Measurements from ENCODE around the gene RAB5A.
A peak's percentile ranks its signal among the peaks of the same experiment; 100 is the strongest.
"Not testable (repeated sequence)": the region's sequence is repeated elsewhere in the genome, so short reads cannot be mapped to it uniquely, and the experiment has no call there.

Gene RAB5A, protein sequence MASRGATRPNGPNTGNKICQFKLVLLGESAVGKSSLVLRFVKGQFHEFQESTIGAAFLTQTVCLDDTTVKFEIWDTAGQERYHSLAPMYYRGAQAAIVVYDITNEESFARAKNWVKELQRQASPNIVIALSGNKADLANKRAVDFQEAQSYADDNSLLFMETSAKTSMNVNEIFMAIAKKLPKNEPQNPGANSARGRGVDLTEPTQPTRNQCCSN

DNA sequence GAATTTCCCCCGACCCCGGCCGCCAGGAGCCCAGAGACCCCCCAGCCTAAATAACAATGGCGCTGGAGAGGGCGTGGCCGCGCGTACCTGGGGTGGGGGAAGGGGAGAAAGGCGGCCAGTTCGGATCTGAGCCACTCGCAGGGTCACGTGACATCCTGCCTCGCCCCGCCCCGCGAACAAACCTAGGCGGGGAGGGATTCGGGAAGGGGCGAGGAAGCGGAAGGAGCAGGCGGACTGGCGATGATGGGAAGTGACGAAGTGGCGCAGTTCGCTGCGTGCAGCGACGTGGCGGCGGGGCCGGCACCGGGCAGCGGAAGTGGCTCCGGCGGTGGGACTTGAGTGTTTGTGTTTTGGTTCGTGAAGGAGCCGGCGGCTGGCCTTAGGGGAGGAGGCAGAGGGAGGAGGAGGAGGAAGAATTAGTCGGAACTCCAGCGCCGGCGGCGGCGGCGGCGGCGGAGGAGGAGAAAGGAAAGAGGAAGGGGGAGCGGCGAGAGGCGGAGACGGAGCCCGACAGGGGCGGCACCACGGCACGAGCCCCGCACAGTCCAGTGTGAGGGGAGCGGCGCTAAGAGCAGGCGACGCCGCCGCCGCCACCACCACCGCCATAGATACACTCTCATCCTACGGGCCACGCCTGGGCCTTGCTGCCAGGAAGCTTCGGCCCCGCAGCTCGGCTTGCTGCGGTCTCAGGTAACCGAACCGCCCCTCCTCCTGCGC lies at the start of gene RAB5A:
Gene RAB5A (plus strand): TSS at position 266 of the 717 bp plus-strand sequence. CDS start 3,802 bp downstream, outside the sequence.
- peak; percentile 99 for DNase-seq

DNA sequence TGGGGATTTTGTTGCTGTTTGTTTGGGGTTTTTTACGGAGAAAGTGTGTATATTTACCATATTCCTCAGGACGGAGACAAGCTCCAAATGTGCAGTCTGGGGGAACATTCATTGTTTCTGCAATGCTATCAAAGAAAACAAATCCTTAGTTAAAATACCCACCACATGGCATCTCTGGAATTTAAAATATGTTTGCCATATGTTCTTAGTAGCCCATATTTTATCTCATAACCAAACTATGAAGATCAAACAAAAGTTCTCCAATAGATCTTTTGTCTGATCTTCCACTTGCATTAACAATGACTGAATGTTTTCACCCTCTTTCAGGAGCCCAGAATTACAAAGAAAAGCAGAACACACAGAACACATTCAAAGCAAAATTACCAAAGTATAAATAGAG lies 48.2 kb upstream of the RAB5A start:
- DNase-seq: no peak

DNA sequence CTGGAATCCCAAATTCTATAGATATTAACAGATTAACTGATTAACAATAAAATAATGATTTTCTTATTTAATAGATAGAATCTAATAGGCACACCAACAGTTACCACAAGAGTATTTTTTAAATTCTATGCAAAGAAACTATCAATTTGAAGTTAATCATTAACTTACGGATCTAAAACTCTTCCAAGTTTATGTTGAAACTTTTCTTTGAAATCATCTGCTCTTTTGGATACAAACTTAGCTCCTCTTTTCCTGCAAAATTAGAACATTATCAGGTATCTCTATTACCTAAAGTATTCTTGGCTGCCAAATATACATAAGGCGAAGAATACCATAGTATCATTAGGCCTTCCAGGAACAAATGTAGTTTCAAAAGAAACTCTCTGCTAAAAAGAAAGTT lies 47.6 kb upstream of the RAB5A start:
- DNase-seq: no peak

DNA sequence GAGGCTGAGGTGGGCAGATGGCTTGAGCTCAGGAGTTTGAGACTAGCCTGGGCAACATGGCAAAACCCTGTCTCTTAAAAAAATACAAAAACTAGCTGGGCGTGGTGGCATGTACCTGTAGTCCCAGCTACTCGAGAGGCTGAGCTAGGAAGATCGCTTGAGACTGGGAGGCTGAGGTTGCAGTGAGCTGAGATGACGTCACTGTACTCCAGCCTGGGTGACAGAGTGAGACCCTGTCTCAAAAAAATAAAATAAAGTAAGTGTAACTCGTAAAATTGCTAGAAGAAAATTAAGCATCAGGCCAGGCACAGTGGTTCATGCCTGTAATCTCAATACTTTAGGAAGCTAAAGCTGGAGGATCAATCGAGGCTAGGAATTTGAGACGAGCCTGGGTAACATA lies 47.1 kb upstream of the RAB5A start:
- not testable (repeated sequence) for DNase-seq

DNA sequence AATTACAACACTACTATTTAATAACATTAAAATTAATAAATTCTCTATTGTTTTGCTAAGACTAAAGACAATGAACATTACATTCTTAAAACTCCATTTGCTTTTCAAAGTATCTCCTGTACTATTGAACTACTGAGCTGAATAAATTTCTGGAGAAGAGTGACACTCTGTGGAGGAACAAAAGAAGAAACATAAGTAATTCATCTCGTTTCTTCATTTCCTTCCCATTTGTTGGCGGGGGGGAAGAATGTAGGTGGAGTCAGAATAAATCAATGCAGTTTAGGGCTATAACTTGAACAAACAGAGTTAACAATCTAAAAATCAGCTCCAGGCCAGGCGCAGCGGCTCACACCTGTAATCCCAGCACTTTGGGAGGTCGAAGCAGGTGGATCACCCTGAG lies 45.6 kb upstream of the RAB5A start:
- DNase-seq: no peak

DNA sequence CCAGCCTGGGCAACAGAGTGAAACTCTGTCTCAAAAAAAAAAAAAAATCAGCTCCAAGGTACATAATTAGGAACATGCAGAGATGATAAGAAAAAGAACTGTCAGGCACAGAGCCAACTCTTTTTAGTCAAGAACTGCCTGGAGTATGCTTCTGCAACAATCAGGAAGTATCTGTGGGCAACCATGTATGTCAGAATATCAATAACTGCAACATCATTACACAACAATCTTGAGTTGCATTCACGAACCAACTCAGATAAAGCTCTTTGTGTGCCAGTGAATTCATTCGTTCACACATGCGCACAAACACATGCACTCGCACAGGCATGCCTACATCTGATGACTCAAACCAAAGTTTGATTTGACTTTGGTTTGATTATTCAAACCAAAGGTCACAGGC lies 45.0 kb upstream of the RAB5A start:
- no peak for DNase-seq

DNA sequence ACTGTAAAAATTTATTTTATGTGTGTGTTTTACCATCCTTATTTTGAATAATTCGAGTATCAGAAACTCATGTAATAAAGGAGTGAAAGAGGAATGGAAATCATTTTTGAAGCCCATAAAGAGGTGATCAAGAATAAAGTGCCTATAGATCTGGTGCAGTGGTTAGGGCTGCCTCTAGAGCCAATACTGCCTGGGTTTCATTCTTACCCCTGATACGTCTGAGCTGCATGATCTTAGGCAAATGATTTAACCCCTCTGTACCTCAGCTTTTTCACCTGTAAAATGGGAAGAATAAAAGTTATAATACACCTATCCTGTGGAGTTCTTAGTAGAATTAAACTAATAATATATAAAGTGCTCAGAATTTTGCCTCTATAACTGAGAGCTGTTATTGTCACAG lies 43.2 kb upstream of the RAB5A start:
- DNase-seq: no peak

DNA sequence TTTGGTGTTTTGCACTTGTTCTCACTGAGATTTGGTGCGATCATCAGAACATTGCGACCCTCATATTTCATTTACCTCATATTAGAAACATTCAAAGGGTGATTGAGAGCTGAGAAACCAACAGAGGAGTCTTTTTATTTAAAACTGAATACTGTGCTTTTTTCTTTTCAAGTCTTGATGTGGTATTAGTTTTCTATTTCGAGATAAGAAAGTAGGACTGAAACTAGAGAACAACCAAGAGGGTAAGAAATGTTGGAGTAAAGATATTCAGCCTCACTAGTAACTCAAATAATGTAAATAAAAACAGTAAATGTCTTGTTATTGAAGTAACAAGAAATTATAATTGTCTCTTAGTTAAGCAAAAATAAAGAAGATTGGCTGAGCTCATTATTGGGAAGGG lies 39.4 kb upstream of the RAB5A start:
- DNase-seq: no peak

DNA sequence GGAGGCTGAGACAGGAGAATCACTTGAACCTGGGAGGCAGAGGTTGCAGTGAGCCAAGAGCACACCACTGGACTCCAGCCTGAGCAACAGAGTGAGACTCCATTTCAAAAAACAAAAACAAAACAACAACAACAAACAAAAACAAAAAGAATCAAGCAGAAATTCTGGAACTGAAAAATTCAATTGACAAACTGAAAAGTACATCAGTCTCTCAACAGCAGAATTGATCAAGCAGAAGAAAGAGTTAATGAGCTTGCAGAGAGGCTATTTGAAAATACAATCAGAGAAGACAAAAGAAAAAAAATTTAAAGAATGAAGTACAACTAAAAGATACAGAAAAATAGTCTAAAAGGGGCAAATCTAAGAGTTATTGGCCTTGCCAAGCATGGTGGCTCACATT lies 35.4 kb upstream of the RAB5A start:
- no peak for DNase-seq

DNA sequence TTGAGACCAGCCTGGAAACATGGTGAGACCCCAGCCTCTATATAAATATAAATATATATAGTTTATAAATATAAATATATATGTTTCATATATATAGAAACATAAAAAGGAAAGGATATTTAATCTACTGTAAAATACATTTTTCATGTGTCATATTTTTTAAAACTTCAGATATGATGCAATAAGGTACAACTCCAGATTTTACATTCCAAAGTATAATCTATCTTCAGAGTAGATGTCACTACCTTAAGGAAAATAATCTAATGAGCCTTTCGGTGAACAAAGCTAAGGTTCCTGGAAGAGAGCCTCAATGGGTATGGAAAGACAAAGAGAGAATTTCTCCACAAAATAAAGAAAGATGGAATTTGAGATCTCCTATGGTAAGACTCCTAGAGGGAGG lies 29.7 kb upstream of the RAB5A start:
- no peak for DNase-seq

DNA sequence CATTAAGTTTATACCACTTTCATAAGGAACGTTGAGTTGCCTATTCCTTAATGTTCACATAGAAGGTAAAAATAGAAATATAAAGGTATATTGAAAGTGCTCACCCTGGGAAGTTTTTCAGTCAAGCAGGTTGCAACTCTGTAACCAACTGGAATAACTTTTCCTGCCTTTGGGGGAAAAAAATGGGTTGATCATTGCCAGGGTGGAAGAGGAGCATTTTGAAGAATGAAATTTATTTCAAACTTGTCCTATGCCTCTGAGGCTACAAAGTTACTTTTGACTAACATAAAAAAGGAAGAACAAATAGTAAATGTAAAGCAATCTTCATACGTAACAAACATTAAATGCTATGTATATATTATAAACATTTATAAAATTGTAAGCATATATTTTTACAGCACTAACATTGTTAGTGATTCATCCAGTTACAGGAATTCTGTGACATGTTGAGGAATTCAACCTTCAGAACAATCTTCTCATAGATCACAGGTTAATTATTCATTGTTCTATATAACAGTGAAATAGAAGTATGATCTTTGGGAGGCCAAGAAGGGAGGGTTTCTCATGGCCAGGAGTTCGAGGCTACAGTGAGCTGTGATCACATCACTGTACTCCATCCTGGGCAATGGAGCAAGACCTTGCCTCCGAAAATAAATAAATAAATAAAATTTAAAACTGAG lies 26.4 kb upstream of the RAB5A start:
- no peak for DNase-seq

DNA sequence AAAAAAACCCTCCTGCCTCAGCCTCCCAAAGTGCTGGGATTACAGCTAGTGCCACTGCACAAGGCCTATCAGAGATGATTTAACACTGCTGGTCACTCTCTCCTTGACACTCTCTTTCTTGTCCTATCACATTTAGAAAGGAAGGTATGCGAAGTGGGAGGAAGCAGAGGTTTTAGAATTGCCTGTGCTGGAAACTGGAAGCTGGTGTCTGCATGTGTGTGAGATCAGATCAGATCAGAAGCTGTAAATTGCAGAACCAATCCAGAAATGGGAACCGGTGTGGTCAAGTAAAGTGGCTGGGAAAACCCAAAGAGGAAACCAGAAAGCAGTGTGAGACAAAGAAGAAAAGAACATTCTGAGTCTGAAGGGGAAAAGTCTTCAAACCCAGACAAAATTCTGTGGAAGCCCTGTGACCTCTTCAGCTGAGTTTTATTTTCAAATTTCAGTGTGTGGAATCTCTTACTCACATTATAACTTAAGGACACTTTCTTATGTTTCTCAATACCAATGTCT lies 15.7 kb upstream of the RAB5A start:
- peak; percentile 77 for DNase-seq

DNA sequence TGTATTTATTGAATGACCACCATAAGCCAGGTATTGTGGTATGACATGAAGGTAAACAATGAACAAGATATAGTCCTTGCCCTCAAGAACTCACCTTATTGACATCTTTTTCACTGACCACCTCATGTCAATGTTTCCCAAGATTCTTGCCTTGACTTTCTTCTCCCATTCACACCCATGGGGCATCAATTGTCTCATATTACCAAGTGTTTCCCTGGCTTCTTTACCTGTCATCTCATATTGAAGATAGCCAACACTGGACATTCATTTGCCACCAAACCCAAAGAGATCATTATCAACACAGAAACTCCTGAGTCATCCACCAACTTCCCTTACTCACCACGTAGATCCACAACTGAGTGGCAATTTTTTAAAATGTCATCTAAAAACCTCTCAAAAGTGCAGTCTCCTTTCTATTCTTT lies 15.1 kb upstream of the RAB5A start:
- no peak for DNase-seq

DNA sequence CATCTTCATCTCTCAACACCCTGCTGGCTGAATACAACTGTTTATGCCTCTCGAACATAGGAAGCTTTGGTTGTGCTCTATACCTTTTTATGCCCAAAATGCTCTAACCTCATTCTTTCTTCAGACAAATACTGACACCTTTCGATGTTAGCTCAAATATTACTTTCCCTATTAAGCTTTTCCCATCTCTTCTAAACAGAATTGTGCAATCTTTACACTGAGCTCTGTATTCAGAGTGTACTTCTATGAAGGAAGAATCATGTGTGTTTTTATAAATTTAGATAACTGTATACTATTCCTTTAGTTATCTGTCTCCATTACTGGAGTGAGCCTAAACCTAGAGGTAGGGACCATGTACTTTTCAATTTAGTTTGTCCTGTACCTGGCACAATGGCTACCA lies 14.5 kb upstream of the RAB5A start:
- DNase-seq: no peak

DNA sequence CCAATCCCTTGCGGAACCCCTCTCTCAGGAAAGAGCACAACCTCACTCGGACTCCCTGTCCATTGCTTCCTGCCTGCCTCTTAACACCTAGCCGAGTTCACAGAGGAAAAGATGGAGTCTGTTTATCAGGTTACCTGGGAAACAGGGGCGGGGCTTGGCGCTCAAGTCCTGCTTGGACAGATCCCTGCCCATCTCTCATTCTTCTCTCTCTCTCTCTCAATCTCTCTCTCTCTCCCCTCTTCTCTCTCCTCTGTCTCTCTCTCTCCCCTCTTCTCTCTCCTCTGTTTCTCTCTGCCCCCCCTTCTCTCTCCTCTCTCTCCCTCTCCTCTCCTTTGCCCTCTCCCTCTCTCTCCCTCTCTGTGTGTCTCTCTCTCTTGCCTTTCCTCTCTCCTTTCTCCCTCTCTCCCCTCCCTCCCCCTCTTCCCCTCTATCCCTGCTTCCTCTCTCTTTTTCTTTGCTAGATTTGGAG lies 12.8 kb upstream of the RAB5A start, which contains the start of gene EFHB:
Gene EFHB (minus strand): TSS at position 120 of the 469 bp plus-strand sequence. CDS start 199 bp downstream, outside the sequence.
- no peak for DNase-seq

DNA sequence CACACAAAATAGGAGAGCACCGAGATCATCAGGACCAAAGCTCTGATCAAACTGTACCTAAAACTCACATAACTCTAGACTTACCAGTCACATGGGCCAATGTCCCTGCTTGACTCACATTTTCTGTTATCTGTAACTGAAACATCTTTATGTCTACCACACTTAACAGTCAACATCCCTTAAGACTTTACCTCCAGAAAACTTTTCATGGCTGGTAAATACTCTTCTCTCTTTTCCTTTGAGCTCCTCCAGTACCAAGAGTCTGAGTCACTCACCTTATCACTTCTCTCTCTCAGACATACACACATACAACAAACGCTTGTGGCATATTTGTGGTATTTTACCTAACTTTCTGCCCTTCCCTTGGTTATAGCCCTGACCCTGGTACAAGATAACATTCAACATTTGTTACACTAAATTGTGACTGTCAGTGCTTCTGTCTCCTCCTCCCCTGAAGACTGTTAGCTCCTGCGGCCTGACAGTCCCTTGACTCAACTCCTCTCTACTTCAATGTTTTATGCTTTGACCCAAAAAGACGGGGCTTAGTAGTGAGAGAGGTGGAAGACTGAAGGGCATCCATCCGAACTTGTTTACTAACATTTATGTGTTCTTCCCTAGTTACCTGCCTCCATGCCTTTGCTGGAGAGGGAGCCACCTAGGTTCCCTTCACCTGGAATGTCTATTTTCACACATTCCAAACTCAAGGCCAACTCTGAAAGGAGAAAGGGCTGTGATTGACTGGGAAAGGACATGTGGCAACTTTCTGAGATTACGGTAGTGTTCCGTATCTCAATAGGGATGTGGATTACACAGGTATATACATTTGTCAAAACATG lies 9.2 kb upstream of the RAB5A start:
- DNase-seq: no peak

DNA sequence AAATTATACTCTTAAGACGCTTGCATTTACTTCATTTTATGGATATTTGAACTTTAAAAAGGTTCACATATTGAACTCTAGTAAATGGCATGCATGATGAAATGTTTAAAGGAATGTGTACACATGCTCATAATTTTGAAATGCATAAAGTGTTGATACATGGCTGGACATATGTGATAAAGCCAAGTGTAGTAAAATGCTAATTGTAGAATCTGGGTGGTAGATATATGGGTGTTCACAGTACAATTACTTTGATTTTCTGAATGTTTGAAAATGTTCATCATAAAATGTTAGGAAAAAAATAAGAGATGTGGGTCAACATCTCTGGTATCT lies 8.6 kb upstream of the RAB5A start:
- no peak for DNase-seq

DNA sequence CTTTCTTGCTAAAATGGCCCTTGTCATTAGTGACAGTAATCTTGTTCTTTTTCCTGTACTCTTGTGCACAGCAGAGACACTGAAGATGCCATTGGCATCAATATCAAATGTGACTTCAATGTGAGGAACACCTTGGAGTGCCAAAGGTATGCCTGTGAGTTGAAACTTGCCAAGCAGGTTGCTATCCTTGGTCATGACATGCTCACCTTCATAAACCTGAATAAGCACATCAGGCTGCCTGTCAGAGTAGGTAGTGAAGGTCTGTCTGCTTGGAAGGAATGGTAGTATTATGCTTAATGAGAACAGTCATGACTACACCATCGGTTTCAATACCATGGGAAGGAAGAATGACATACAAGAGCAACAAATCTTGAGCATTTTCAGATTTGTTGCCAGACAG lies 6.3 kb upstream of the RAB5A start:
- no peak for DNase-seq

DNA sequence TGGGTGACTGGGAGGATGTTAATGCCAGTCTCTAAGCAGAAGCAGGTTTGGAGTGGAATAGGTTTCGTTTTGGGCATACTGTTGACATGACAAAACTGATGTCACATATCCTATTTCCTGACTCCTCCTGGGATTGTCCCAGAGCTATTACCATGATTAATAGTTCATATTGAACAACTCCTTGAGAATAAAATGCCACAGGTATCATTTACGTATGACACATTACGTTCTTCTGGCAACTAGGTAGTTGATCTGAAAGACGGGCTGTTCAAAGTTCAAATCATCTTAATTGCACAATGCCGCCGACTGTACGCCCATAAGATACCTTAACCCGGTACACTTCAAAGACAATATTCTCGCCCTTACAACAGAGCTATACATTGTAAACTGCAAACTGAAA lies 1.4 kb upstream of the RAB5A start:
- no peak for DNase-seq

DNA sequence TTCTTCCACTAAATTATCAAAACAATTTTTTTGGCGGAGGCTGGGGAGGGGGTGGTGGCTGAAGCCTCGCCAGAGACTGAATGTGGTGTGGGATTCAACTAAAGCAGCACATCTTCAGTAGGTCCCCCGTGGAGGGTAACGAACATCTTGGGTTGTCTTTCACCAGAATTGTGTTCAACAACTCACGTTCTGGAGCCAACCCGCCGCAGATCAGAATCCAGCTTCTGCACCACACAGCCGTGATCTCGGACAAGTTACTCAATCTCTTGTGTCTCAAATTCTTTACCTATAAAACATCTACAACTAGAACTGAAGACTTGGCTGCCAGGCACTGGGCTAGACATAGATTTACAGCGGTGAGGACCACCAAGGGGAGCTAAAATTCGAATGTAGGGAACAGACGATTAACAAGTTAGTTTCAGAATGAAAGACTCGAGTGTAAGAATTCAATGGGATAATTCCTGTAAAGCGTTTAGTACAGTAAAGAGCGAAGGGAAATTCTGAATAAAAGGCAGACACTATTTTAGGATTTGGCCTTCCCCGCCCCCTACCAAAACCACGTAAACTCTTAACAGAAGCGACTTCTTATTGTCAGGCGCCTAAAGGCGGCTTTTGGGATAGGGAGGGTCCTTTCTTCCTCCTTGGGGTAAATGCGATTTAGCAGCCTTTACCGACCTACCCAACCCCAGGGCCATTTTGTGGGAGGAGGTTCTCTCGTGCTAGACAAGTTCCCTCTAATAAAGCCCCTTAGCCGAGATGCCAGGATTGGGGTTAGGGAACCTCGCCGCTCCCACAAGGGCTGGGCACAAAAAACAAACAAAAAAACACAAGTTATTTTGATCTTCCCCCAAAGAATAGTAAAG lies 697 bp upstream of the RAB5A start:
- DNase-seq: no peak

DNA sequence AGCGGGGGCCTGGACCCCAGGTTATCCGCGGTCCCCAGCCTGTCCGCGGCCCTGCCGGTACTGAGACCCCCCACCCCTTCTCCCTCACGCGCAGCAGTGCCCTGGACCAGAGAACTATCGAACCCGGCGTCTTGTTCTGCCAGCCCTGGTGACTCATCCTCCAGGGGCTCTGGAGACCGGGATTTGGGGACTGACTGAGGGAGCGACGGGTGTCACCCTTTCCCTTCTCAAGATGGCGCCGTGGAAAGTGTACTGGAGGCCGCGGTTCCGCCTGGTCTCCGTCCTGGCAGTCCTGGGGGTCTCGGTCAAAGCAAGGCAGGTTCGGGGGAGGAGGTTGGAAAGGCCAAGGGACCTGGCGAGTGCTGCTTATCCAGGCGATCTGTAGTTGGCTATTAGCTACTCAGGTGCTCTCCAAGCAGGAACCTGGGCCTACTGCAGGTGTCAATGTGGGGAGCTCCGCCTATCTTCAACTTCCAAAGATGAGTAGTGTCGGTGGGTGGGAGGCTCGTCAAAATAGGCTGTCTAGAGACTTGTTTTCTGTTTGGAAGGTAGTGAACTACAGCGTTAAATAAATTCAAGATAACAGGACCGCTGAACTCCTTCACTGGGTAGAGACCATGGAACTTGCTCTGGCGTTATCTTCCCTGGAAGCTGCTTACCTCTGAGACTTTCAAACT lies 790 bp downstream of the RAB5A start:
- DNase-seq: peak; percentile 16
